HG02938 (cell line): Measurements from ENCODE around the gene PIK3C2A.
"Not testable (repeated sequence)": the region's sequence is repeated elsewhere in the genome, so short reads cannot be mapped to it uniquely, and the experiment has no call there.

Source experiments
- ATAC-seq: cut with Tn5 transposase; IDR thresholded peaks from one replicate; pipeline ENCODE4 v1.9.1; 2021; ENCODE audit warnings: mild to moderate bottlenecking, moderate library complexity; ENCODE audit not compliant: unreplicated experiment

PIK3C2A gene

DNA sequence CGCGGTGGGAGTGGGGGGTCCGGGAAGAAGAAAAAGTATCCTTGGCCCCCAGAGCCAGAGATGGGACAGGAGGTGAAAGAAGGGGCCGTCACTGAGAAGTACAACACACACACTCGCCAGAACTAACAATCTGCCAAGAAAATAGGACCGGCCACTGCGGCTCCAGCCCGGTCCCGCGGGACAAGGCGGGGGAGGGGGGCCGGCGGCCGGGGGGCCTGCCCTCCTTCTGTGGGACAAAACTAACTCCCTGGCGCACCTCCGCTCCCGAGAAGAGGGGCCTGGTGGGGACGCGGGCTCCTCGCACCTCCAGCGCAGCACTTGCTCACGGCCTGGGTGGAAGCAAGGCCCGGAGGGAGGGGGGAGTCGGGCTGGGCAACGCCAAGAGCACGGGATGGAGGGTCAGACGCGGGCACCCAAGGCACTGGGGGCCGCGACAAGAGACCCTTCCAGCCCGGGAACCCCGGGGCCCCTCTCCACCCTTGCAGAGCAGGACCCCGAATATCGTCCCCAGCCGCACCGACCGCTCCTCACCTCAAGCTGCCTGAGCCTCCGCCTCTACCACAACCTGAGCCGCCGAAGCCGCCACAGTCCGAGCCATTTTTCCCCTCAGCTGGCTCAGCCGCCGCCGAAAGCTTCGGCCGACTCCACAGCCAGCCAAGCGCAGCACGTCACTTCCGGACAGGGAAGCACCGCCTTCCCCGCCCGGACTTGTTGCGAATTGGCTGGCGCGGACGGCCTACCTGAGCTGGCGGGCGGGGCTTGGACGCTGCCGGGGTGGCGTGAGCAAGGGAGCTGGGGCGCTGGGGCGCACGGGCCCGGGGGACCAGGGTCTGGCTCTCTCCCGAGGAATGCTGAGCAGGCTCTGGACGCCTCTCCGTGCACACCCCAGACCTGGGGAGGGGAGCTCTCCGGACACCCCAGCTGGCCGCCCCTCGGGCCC lies at the start of gene PIK3C2A:
Gene PIK3C2A (minus strand): TSS at position 670 of the 940 bp plus-strand sequence. CDS start 38,245 bp downstream, outside the sequence.
- peak; percentile 96 for ATAC-seq

DNA sequence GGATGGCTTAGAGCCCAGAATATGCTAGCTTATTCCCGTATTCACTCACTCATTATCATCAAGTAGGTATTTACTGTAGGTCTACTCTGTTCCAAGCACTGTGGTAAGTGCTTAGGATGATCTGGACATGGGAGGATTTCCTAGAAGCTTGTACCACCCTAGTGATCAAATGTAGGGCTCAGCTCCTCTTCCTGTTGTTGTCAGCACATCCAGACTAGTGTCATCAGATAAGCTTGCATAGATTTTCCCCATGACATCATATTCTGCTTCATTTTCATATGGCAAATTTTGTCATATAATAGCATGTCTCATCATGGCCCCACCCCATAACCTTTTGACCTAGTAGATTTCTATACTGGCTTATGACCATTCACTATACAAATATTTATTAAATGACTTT lies 49.4 kb upstream of the PIK3C2A start:
- no peak for ATAC-seq

GRCh38 chr11:17256512-17256911 lies 48.7 kb upstream of the PIK3C2A start:
- no peak for ATAC-seq

DNA sequence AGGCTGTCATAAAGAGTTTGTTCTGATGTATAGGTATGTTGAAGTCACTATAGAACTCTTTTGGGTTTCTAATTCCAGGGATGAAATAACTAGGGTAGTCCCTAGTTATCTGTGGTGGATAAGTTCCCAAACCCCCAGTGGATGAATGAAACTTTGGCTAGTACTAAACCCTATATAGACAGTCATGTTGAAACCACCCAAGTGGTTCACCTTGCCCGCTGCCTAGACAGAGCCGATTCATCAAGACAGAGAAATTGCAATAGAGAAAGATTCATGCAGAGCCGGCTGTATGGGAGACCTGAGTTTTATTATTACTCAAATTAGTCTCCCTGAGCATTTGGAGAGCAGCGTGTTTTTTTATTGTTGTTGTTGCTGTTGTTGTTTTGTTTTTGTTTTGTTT lies 44.9 kb upstream of the PIK3C2A start:
- no peak for ATAC-seq

- no peak for ATAC-seq
These were observed 43.0 kb upstream of the PIK3C2A start for GRCh38 chr11:17250561-17251350.

DNA sequence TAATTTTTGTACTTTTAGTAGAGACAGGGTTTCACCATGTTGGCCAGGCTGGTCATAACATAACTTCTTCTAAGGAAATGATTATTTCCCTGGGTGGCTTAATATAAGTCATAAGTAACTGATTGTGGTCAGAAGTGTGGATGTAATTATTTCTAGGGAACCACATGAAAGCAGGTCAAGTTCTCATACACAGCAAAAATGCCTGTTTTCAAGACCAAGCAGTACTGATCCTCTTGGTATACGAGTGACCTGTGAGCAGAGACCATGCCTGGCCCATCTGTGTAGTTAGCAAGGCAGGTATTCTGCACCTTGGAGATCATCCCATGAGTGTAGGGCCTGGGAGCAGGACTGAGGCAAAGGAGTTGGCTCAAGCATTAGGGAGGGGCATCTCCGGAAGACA lies 36.3 kb upstream of the PIK3C2A start:
- peak; percentile 83 for ATAC-seq

- not testable (repeated sequence) for ATAC-seq
These were observed 35.2 kb upstream of the PIK3C2A start for GRCh38 chr11:17242954-17243353.

- ATAC-seq, result no peak
These were observed 33.0 kb upstream of the PIK3C2A start for GRCh38 chr11:17240780-17241179.

DNA sequence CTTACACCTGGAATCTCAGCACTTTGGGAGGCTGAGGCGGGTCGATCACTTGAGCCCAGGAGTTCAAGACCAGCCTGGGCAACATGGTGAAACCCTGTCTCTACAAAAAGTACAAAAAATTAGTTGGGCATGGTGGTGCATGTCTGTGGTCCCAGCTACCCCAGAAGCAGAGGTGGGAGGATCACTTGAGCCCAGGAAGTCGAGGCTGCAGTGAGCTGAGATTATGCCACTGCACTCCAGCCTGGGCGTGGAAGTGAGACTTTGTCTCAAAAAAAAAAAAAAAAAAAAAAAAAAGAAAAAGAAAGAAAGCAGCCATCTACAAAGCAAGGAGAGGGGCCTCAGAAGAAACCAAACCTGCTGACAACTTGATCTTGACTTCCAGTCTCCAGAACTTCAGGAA lies 32.1 kb upstream of the PIK3C2A start:
- not testable (repeated sequence) for ATAC-seq

- ATAC-seq, result no peak
These were observed 30.6 kb upstream of the PIK3C2A start for GRCh38 chr11:17238377-17238776.

DNA sequence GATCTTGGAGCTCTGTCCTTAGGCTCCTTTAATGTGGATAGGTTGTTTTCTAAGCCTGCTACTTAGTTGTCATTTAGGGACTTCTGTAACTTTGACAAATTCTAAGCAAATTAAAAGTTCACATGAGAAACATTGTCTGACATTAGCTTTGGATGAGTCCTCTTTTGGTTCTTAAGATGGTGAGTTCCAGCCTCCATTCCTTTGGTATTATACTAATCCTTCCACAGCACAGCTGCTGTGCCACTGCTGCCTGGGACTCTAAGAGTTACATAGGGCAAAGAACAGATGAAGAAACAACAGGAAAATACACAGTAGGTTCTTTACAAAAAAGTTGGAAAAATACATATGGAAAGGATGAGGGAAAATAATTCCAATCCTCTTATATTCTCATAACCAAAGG lies 25.3 kb upstream of the PIK3C2A start:
- ATAC-seq, result no peak

GRCh38 chr11:17230867-17231851 lies 23.4 kb upstream of the PIK3C2A start:
- peak; percentile 96 for ATAC-seq

- no peak for ATAC-seq
These were observed 21.8 kb upstream of the PIK3C2A start for GRCh38 chr11:17229481-17230152.

DNA sequence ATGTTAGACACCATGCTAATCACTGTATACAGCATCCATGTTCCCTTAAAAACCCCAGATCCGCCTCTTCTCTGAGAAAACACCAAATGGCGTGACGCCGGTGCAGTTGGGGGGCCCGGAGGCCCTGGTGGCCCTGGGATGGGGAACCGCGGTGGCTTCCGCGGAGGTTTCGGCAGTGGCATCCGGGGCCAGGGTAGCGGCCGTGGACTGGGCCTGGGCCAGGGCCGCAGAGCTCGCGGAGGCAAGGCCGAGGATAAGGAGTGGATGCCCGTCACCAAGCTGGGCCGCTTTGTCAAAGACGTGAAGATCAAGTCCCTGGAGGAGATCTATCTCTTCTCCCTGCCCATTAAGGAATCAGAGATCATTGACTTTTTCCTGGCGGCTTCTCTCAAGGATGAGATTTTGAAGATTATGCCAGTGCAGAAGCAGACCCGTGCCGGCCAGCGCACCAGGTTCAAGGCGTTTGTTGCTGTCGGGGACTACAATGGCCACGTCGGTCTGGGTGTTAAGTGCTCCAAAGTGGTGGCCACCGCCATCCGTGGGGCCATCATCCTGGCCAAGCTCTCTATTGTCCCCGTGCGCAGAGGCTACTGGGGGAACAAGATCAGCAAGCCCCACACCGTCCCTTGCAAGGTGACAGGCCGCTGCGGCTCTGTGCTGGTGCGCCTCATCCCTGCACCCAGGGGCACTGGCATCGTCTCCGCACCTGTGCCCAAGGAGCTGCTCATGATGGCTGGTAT lies 20.6 kb upstream of the PIK3C2A start:
- not testable (repeated sequence) for ATAC-seq

- ATAC-seq, result no peak
These were observed 16.9 kb upstream of the PIK3C2A start for GRCh38 chr11:17224727-17225126.

- no peak for ATAC-seq
These were observed 14.2 kb upstream of the PIK3C2A start for GRCh38 chr11:17221968-17222367.

GRCh38 chr11:17219016-17219415 lies 11.2 kb upstream of the PIK3C2A start:
- ATAC-seq, result no peak

GRCh38 chr11:17218403-17218802 lies 10.6 kb upstream of the PIK3C2A start:
- ATAC-seq, result no peak

- ATAC-seq, result no peak
These were observed 9.6 kb upstream of the PIK3C2A start for GRCh38 chr11:17217401-17217800.
